T-helper 2 cell treated with Interferon-gamma antibody and Interleukin-4, amounts not matched to agents 5 μg/mL and 100 μg/mL, for 36 hours (primary cell): Measurements from ENCODE around the gene RNF220.

Experiments
- DNase-seq: peaks from one replicate; pipeline ENCODE4 v3.0.0; 2021; ENCODE audit warnings: low spot score
- H3K27ac Mint-ChIP-seq: one replicate; pipeline ENCODE4 v1.8.0; 2021; ENCODE audit warnings: mild to moderate bottlenecking, mixed read lengths
- H3K27me3 Mint-ChIP-seq: one replicate; pipeline ENCODE4 v1.8.0; 2021; ENCODE audit warnings: low read depth, mixed read lengths
- H3K36me3 Mint-ChIP-seq: one replicate; pipeline ENCODE4 v1.8.0; 2021; ENCODE audit warnings: low read depth, mixed read lengths
- H3K4me1 Mint-ChIP-seq: one replicate; pipeline ENCODE4 v1.8.0; 2021; ENCODE audit warnings: low read depth, mixed read lengths
- H3K4me3 Mint-ChIP-seq: one replicate; pipeline ENCODE4 v1.8.0; 2022; ENCODE audit warnings: mild to moderate bottlenecking, moderate library complexity, mixed read lengths
- H3K9me3 Mint-ChIP-seq: one replicate; pipeline ENCODE4 v1.8.0; 2021; ENCODE audit warnings: mixed read lengths

Gene RNF220

GRCh38 chr1:44648529-44649250 lies 243.6 kb downstream of the RNF220 start:
- H3K36me3 Mint-ChIP-seq, result peaks cover 25% of the 10 kb centered on the region
- no peak overlapping the region for H3K27ac Mint-ChIP-seq
- no peaks in the 10 kb centered on the region for H3K27me3 Mint-ChIP-seq
- no peaks in the 10 kb centered on the region for H3K4me1 Mint-ChIP-seq
- H3K9me3 Mint-ChIP-seq, result no peaks in the 10 kb centered on the region
- no peak overlapping the region for H3K4me3 Mint-ChIP-seq
- no peak for DNase-seq

DNA sequence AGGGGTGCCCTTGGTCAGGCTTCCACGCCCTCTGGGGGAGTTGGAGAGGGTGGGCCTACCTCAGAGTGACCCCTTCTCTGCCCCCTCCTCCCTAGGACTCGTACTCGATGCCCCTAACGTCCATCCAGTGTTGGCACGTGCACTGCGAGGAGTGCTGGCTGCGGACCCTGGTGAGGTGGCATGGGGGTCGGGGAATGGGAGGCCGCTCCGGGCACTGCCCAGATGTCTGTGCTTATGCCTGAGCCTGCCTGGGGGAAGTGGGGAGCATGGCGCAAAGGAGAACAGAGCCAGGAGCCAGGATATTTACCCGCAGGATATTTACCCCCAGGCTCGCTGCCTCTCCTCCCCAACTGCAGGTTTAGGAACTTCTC lies 244.7 kb downstream of the RNF220 start:
- no peak for DNase-seq
- Mint-ChIP-seq H3K4me1 (no peaks in the 10 kb centered on the region), H3K36me3 (peaks cover 19% of the 10 kb centered on the region), H3K4me3 (no peak overlapping the region), H3K27me3 (no peaks in the 10 kb centered on the region), H3K9me3 (no peaks in the 10 kb centered on the region), H3K27ac (no peak overlapping the region)

DNA sequence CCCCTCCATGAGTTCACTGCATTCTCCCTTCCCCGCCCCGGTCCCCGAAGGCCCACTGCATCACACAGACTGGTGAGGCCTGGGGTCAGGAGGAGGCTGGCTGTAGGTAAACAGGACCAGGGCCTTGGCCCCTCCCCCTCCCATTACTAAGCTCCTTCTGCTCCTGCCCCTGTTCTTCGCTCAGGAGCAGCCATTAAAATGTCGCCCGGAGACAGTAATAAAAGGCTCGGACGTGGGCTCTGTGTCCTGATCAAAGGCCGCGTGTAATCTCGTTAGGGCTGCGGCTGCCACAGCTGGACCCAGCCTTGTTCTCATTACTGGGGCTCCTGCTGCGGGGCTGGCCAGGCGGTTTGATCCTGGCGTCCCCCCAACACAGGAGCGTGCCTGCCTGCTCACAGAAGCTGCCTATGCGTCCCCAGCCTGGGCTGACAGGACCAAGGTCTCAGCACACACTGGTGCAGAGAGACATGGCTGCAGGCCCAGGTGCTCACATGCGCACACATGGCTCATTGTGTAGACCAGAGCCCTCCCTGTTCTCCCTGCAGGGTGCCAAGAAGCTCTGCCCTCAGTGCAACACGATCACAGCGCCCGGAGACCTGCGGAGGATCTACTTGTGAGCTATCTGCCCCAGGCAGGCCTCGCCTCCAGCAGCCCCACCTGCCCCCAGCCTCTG lies 245.2 kb downstream of the RNF220 start:
- H3K27me3 Mint-ChIP-seq, result no peaks in the 10 kb centered on the region
- H3K4me3 Mint-ChIP-seq, result no peak overlapping the region
- DNase-seq, result no peak
- H3K27ac Mint-ChIP-seq, result no peak overlapping the region
- H3K36me3 Mint-ChIP-seq, result peaks cover 14% of the 10 kb centered on the region
- no peaks in the 10 kb centered on the region for H3K4me1 Mint-ChIP-seq
- H3K9me3 Mint-ChIP-seq, result no peaks in the 10 kb centered on the region

GRCh38 chr1:44651069-44651468 lies 246.0 kb downstream of the RNF220 start:
- DNase-seq, result no peak
- H3K36me3 Mint-ChIP-seq, result peaks cover 14% of the 10 kb centered on the region
- H3K9me3 Mint-ChIP-seq, result no peaks in the 10 kb centered on the region
- no peak overlapping the region for H3K4me3 Mint-ChIP-seq
- H3K4me1 Mint-ChIP-seq, result no peaks in the 10 kb centered on the region
- H3K27ac Mint-ChIP-seq, result no peak overlapping the region
- H3K27me3 Mint-ChIP-seq, result no peaks in the 10 kb centered on the region

GRCh38 chr1:44652445-44653106 lies 247.5 kb downstream of the RNF220 start:
- no peaks in the 10 kb centered on the region for H3K27me3 Mint-ChIP-seq
- no peaks in the 10 kb centered on the region for H3K4me1 Mint-ChIP-seq
- no peak overlapping the region for H3K27ac Mint-ChIP-seq
- no peaks in the 10 kb centered on the region for H3K9me3 Mint-ChIP-seq
- peak; percentile 64 for DNase-seq
- H3K36me3 Mint-ChIP-seq, result peaks cover 8% of the 10 kb centered on the region
- H3K4me3 Mint-ChIP-seq, result no peak overlapping the region

DNA sequence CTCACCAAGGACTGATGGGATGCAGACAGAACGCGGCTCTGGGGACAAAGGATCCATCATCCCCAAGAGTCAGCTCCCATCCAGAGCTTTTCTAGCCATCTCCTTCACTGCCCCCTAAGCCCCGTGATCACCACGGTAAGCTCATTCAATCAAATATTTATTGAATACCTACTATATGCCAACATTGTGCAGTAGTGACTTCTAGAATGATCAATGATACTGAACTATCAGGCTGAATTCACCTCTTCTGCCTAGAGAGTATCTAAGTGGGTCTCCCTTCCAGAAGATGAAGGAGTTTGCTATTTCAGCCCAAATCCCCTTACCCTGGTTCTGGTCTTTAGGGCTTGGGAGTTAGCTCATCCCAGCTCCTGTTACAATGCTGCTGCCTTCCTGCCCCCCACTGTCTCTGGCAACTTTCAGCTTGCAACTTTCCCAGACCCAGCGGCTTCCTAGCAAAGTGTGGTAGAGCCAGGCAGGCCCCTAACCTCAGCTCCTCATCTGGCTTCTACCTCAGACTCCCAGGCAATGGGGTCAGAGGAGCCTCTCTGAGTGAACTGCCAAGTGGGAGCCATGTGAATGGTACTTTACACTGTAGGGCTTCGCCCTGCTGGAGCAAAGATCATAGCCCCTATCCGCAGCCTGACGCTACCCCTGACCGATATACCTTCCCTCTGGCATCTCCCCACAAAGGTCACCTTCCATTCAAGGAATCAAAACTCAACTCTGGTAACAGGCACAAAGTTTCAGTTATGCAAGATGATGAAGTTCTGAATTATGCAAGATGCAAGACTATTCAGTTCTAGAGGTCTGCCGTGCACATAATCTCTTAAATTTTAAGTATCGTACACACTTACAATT lies 248.3 kb downstream of the RNF220 start:
- no peak overlapping the region for H3K4me3 Mint-ChIP-seq
- H3K9me3 Mint-ChIP-seq, result no peaks in the 10 kb centered on the region
- DNase-seq, result no peak
- no peak overlapping the region for H3K27ac Mint-ChIP-seq
- no peaks in the 10 kb centered on the region for H3K4me1 Mint-ChIP-seq
- no peaks in the 10 kb centered on the region for H3K27me3 Mint-ChIP-seq
- H3K36me3 Mint-ChIP-seq, result peaks cover 8% of the 10 kb centered on the region

DNA sequence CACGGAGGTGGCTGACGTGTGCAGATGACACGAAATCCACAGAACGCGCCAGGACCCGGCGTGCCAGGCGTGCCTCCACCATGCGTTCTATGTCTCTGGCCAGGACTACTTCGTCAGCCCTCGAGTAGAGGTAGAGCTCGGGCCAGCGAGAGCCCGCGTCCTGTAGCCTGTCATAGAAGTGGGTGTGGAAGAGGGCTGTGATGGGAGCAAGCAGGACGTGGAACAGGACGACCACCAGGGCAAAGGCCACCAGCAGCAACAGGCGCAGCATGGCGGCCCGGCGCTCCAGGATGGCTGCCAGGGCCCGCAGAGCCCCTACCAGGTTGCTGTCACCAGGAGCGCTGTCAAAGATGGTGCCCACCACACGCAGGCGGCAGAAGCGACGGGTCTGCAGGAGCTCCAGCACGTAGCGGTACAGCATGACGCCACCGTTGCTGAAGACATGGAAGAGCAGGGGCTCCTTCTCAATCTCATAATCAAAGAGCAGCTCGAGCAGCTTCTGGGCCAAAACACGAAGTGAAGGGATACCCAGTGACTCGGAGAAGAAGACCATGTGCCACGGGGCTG lies 249.6 kb downstream of the RNF220 start:
- H3K36me3 Mint-ChIP-seq, result peaks cover 2% of the 10 kb centered on the region
- H3K27me3 Mint-ChIP-seq, result no peaks in the 10 kb centered on the region
- no peak overlapping the region for H3K27ac Mint-ChIP-seq
- no peaks in the 10 kb centered on the region for H3K9me3 Mint-ChIP-seq
- H3K4me1 Mint-ChIP-seq, result no peaks in the 10 kb centered on the region
- H3K4me3 Mint-ChIP-seq, result no peak overlapping the region
- no peak for DNase-seq

DNA sequence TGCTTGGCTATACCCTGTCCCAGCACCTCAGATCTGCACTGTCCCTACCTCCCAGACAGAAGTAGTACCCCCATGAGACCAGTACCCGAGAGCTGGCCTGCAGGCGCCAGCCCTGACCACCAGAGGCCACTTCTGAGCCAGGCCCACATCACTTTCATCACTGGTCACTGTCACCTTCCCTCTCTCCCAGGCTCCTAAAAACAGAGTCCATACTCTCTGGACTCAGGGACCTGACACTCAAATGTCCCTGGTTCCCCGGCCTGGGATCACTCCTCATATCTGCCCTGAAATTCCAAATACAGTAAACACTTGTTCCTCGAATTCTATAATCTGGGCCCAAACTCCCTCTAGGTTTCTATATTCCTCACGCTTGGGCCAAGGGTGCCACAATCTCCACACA lies 250.6 kb downstream of the RNF220 start:
- no peak overlapping the region for H3K27ac Mint-ChIP-seq
- DNase-seq, result no peak
- peaks cover 2% of the 10 kb centered on the region for H3K36me3 Mint-ChIP-seq
- no peaks in the 10 kb centered on the region for H3K27me3 Mint-ChIP-seq
- no peaks in the 10 kb centered on the region for H3K4me1 Mint-ChIP-seq
- H3K9me3 Mint-ChIP-seq, result no peaks in the 10 kb centered on the region
- H3K4me3 Mint-ChIP-seq, result no peak overlapping the region

GRCh38 chr1:44659566-44659965 lies 254.5 kb downstream of the RNF220 start:
- no peak overlapping the region for H3K27ac Mint-ChIP-seq
- no peaks in the 10 kb centered on the region for H3K36me3 Mint-ChIP-seq
- no peaks in the 10 kb centered on the region for H3K9me3 Mint-ChIP-seq
- H3K4me3 Mint-ChIP-seq, result no peak overlapping the region
- no peak for DNase-seq
- H3K4me1 Mint-ChIP-seq, result peaks cover 5% of the 10 kb centered on the region
- H3K27me3 Mint-ChIP-seq, result no peaks in the 10 kb centered on the region

DNA sequence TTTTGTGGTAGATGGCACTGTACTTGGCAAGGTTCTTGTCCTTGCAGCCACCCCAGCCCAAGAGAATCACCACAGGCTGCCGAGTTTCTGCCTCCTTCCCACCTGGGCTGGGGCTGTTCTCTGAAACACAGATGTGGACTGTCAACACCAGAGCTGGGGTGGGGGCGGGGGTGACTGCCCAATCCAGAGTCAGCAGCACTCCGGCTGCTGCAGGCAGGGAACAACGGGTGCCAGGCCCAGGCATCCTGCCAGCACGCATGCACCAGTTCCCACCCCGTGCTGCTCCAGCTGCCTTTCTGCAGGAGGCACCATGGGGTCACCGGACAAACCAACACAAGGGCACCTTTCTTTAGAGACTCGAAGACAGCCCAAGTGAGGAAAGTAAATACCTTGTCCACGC lies 255.1 kb downstream of the RNF220 start:
- peaks cover 11% of the 10 kb centered on the region for H3K4me1 Mint-ChIP-seq
- DNase-seq, result no peak
- no peaks in the 10 kb centered on the region for H3K9me3 Mint-ChIP-seq
- no peaks in the 10 kb centered on the region for H3K27me3 Mint-ChIP-seq
- no peaks in the 10 kb centered on the region for H3K36me3 Mint-ChIP-seq
- H3K4me3 Mint-ChIP-seq, result no peak overlapping the region
- H3K27ac Mint-ChIP-seq, result no peak overlapping the region

DNA sequence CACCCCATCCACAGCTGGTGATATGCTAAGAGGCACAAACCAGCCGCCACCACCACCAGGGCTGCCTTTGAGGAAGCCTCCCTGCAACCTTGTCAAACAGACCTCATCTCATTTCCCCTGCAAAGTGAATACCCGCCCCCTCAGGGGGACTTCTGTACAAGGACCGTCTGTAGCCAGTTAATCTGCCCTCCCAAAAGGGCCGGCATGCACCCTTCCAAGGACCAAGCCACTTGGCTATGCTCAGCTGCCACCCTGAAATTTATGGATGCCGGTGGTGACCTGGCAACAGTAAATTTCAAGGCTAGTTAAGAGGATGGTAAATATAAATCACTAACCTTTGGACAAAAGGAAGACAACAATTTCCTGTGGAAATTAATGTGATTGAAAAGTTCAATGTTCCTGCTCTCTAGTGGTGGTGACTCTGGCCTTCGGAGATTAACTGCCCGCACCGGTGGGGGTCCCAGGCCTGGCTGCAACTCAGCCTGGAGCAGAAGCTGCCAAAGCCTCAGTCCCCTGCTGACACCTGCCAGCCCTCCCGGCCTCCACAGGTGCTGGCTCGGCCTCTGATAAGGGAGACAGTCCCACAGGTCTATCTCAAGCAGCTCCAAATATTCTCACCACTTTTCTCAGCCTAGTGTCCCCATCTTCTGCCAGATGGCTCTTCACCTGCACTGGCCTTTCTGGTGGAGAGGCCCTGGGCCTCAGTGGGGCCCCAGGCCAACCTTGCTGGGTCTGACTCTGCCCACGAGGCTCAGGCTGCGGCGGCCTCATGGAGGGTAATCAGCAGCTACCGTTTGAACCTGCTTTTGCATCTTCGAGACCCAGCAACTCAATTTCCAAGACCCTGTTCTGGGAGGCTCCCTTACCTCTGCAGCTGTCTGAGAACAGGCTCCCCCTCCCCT lies 257.0 kb downstream of the RNF220 start:
- DNase-seq, result no peak
- H3K27ac Mint-ChIP-seq, result no peak overlapping the region
- H3K4me1 Mint-ChIP-seq, result peaks cover 11% of the 10 kb centered on the region
- no peaks in the 10 kb centered on the region for H3K9me3 Mint-ChIP-seq
- H3K27me3 Mint-ChIP-seq, result no peaks in the 10 kb centered on the region
- no peaks in the 10 kb centered on the region for H3K36me3 Mint-ChIP-seq
- H3K4me3 Mint-ChIP-seq, result no peak overlapping the region

- Mint-ChIP-seq H3K4me1 (peaks cover 11% of the 10 kb centered on the region), H3K36me3 (no peaks in the 10 kb centered on the region), H3K9me3 (no peaks in the 10 kb centered on the region), H3K27ac (no peak overlapping the region), H3K4me3 (no peak overlapping the region), H3K27me3 (no peaks in the 10 kb centered on the region)
- no peak for DNase-seq
Observed at GRCh38 chr1:44662683-44663030, 257.6 kb downstream of the RNF220 start.

- DNase-seq, result no peak
- H3K36me3 Mint-ChIP-seq, result no peaks in the 10 kb centered on the region
- no peak overlapping the region for H3K4me3 Mint-ChIP-seq
- H3K4me1 Mint-ChIP-seq, result peaks cover 11% of the 10 kb centered on the region
- H3K27me3 Mint-ChIP-seq, result no peaks in the 10 kb centered on the region
- no peak overlapping the region for H3K27ac Mint-ChIP-seq
- H3K9me3 Mint-ChIP-seq, result no peaks in the 10 kb centered on the region
Observed at GRCh38 chr1:44663417-44663816, 258.4 kb downstream of the RNF220 start.
